ENCODE measurements around the gene TBC1D32. TPM values are rescaled to one million over a fixed set of nuclear protein-coding genes. Genes with fewer than 3 reads are reported as not detected.

TBC1D32 gene
- total RNA-seq, 5 donors from 2014 or later (not counting 1 experiment from before 2014, with no cell fraction given): 8.2 to 20.2 (median 10.7) TPM

- Mint-ChIP-seq H3K27me3 (no peaks in the 10 kb centered on the region), H3K4me3 (no peak overlapping the region), H3K36me3 (no peaks in the 10 kb centered on the region), H3K4me1 (no peaks in the 10 kb centered on the region), H3K9me3 (no peaks in the 10 kb centered on the region), H3K27ac (no peak overlapping the region)
- Histone ChIP-seq H3K4me1 (ENCODE audit: control insufficient read depth in 1 of 2, extremely low read depth in 1 of 2, insufficient read depth in 2 of 2, low read length in 2 of 2) (no peaks in the 10 kb centered on the region), H3K27me3 (replicated peaks in 1 of 2; ENCODE audit: control insufficient read depth in 2 of 2, extremely low read depth in 1 of 2, insufficient read depth in 2 of 2, low read length in 1 of 2) (no peaks in the 10 kb centered on the region), H3K9me3 (no peaks in the 10 kb centered on the region), H3K27ac (ENCODE audit: low read length) (no peak overlapping the region), H3K36me3 (ENCODE audit: control insufficient read depth in 2 of 2, extremely low read depth in 1 of 2, insufficient read depth in 1 of 2, low read length in 1 of 2) (no peaks in the 10 kb centered on the region), H3K4me3 (ENCODE audit: control insufficient read depth in 1 of 2, extremely low read depth in 1 of 2, low read length in 1 of 2) (no peak overlapping the region)
- CTCF ChIA-PET: interaction anchor here in 1 of 2 donors (0.6 kb wide), 1 partner anchor 8 kb away, joined by 10 read pairs; no protein-coding TSS in a partner anchor
- no CpG with 5 or more reads among the region's 1 CpG for WGBS (ENCODE audit: insufficient coverage)
- ATAC-seq (replicated peaks in 1 of 4) (no peak), DNase-seq (no peak)
- POLR2A ChIA-PET: no interaction called here
These were observed 301.8 kb downstream of the TBC1D32 start for GRCh38 chr6:121032268-121033006.

Other genes with a start within 250 kb of the TBC1D32 start
- 1 to 10 TPM in 3 of 5 donors, not detected in 2; 1.1 to 1.5 (median 1.4) TPM for gene GJA1, start 101.2 kb upstream of the TBC1D32 start, total RNA-seq

Data from T-cell (primary cell).